ENCODE data around the gene MYO10.

DNA sequence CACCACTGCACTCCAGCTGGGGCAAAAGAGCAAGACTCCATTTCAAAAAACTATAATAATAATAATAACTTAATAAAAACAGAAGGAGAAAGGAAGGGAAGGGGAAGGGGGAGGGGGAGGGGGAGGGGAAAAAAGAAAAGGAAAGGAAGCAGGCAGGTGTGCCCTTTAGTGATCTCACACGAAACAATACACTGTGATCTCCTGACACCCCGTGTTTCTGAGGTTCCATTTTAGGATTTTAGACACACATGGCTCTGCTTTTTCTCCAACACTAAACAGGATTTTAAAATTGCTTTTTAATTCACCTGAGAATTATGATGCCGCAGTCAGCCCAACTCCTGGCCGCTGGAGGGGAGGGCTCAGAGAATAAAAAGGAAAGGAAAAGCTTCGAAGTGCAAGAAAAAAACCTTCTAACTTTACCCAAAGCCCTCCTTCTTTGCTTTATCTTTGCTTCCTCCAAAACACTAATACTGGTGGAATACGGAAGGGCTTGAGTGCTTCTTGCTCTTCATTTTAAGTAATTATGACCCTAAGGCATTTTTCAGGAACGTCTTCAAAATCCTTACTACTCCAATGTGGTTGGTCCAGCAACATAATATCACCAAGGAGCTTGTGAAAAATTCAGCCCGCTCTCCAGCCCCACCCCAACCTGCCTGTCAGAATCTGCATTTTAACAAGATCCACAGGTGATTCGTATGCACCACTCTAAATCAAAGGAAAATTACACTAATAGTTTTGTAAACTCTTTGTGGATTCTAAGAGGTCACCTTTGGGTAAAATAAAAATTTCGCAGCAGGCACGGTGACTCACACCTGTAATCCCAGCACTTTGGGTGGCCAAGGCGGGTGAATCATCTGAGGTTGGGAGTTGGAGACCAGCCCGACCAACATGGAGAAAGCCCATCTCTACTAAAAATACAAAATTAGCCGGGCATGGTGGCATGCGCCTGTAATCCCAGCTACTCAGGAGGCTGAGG, 66.0 kb downstream of the MYO10 start:
- TF ChIP-seq, protein P1, sequence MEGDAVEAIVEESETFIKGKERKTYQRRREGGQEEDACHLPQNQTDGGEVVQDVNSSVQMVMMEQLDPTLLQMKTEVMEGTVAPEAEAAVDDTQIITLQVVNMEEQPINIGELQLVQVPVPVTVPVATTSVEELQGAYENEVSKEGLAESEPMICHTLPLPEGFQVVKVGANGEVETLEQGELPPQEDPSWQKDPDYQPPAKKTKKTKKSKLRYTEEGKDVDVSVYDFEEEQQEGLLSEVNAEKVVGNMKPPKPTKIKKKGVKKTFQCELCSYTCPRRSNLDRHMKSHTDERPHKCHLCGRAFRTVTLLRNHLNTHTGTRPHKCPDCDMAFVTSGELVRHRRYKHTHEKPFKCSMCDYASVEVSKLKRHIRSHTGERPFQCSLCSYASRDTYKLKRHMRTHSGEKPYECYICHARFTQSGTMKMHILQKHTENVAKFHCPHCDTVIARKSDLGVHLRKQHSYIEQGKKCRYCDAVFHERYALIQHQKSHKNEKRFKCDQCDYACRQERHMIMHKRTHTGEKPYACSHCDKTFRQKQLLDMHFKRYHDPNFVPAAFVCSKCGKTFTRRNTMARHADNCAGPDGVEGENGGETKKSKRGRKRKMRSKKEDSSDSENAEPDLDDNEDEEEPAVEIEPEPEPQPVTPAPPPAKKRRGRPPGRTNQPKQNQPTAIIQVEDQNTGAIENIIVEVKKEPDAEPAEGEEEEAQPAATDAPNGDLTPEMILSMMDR (conservative IDR thresholded peaks at IDR 0.05), result no peak
- no peak for TF ChIP-seq ZFX (IDR thresholded peaks at IDR 0.05)

All from C4-2B (cell line).